ENCODE measurements around the gene CUX1. TPM values are rescaled to one million over a fixed set of nuclear protein-coding genes. Genes with fewer than 3 reads are reported as not detected.

CUX1 gene
- total RNA-seq, 1 experiment from 2014 or later = 54.8 TPM

GRCh38 chr7:101902680-101903514 is 85.5 kb downstream of the CUX1 start:
- H3K27ac Mint-ChIP-seq (ENCODE audit: unreplicated experiment) = no peak overlapping the region

GRCh38 chr7:101903515-101903868 is 86.1 kb downstream of the CUX1 start:
- no peaks in the 10 kb centered on the region for H3K9me3 Mint-ChIP-seq (ENCODE audit: low read depth, unreplicated experiment)
- CTCF ChIA-PET = no interaction called here
- no peaks in the 10 kb centered on the region for H3K27me3 Mint-ChIP-seq (ENCODE audit: unreplicated experiment)
- no peaks in the 10 kb centered on the region for H3K36me3 Mint-ChIP-seq (ENCODE audit: insufficient read depth, unreplicated experiment)
- BruUV-seq (replicated peaks) = no TSS peak
- DNase-seq = no peak
- H3K4me1 Mint-ChIP-seq (ENCODE audit: low read depth, unreplicated experiment) = no peaks in the 10 kb centered on the region
- no peak for TF ChIP-seq CTCF (IDR thresholded peaks at IDR 0.05; ENCODE audit: unreplicated experiment)
- intact Hi-C loops (cut with micrococcal nuclease; ENCODE audit: unreplicated experiment) = no loop called here
- no peak overlapping the region for H3K4me3 Mint-ChIP-seq (ENCODE audit: low read depth, unreplicated experiment)
- H3K27ac Mint-ChIP-seq (ENCODE audit: unreplicated experiment) = no peak overlapping the region

More at GRCh38 chr7:101902680-101903514, 85.5 kb downstream of the CUX1 start:
- Mint-ChIP-seq H3K27me3 (ENCODE audit: unreplicated experiment) (no peaks in the 10 kb centered on the region), H3K4me3 (ENCODE audit: low read depth, unreplicated experiment) (no peak overlapping the region), H3K4me1 (ENCODE audit: low read depth, unreplicated experiment) (no peaks in the 10 kb centered on the region), H3K9me3 (ENCODE audit: low read depth, unreplicated experiment) (no peaks in the 10 kb centered on the region), H3K36me3 (ENCODE audit: insufficient read depth, unreplicated experiment) (no peaks in the 10 kb centered on the region)
- CTCF ChIA-PET = no interaction called here
- no peak for TF ChIP-seq CTCF (IDR thresholded peaks at IDR 0.05; ENCODE audit: unreplicated experiment)
- intact Hi-C loops (cut with micrococcal nuclease; ENCODE audit: unreplicated experiment) = no loop called here
- DNase-seq = no peak
- no TSS peak for BruUV-seq (replicated peaks)

GRCh38 chr7:101904019-101904418 is 86.6 kb downstream of the CUX1 start:
- H3K4me3 Mint-ChIP-seq (ENCODE audit: low read depth, unreplicated experiment) = no peak overlapping the region
- no peaks in the 10 kb centered on the region for H3K27me3 Mint-ChIP-seq (ENCODE audit: unreplicated experiment)
- no peak for TF ChIP-seq CTCF (IDR thresholded peaks at IDR 0.05; ENCODE audit: unreplicated experiment)
- H3K36me3 Mint-ChIP-seq (ENCODE audit: insufficient read depth, unreplicated experiment) = no peaks in the 10 kb centered on the region
- DNase-seq = no peak
- BruUV-seq (replicated peaks) = no TSS peak
- no peak overlapping the region for H3K27ac Mint-ChIP-seq (ENCODE audit: unreplicated experiment)
- intact Hi-C loops (cut with micrococcal nuclease; ENCODE audit: unreplicated experiment) = no loop called here
- H3K4me1 Mint-ChIP-seq (ENCODE audit: low read depth, unreplicated experiment) = no peaks in the 10 kb centered on the region
- CTCF ChIA-PET = no interaction called here
- no peaks in the 10 kb centered on the region for H3K9me3 Mint-ChIP-seq (ENCODE audit: low read depth, unreplicated experiment)

- no peaks in the 10 kb centered on the region for H3K27me3 Mint-ChIP-seq (ENCODE audit: unreplicated experiment)
- CTCF ChIA-PET = interaction anchor here (0.5 kb wide), 1 partner anchor 23 kb away, joined by 5 read pairs; no protein-coding TSS in a partner anchor
- no peaks in the 10 kb centered on the region for H3K9me3 Mint-ChIP-seq (ENCODE audit: low read depth, unreplicated experiment)
- BruUV-seq (replicated peaks) = no TSS peak
- H3K4me1 Mint-ChIP-seq (ENCODE audit: low read depth, unreplicated experiment) = no peaks in the 10 kb centered on the region
- TF ChIP-seq CTCF (IDR thresholded peaks at IDR 0.05; ENCODE audit: unreplicated experiment) = no peak
- H3K36me3 Mint-ChIP-seq (ENCODE audit: insufficient read depth, unreplicated experiment) = no peaks in the 10 kb centered on the region
- intact Hi-C loops (cut with micrococcal nuclease; ENCODE audit: unreplicated experiment) = no loop called here
- DNase-seq = no peak
- H3K27ac Mint-ChIP-seq (ENCODE audit: unreplicated experiment) = no peak overlapping the region
- no peak overlapping the region for H3K4me3 Mint-ChIP-seq (ENCODE audit: low read depth, unreplicated experiment)
Measured at GRCh38 chr7:101905203-101905865, 87.9 kb downstream of the CUX1 start.
